Panc1 (cell line): ENCODE measurements around the gene GBA2. TPM values are rescaled to one million over a fixed set of nuclear protein-coding genes. Genes with fewer than 3 reads are reported as not detected.

ENCODE experiments used
- ATAC-seq: fragments of 200-7000 bp; cut with Tn5 transposase; 2 replicates; pipeline ENCODE4 v1.9.1; 2020; ENCODE audit warnings: mild to moderate bottlenecking, moderate library complexity
- BruUV-seq: library from RNA; stranded (reverse); fragments of 400-500 nt; replicated peaks from 2 replicates; lab custom pipeline; 2021; lab: Mats Ljungman, UMichigan
- CTCF ChIA-PET: fragments of 300-600 bp; sonication (Branson Sonifier 250); formaldehyde crosslinking; loops from one replicate; lab custom pipeline; 2022; ENCODE audit warnings: antibody characterized with exemption; lab: Charles Lee
- POLR2A ChIA-PET: fragments of 300-600 bp; sonication (Branson Sonifier 250); formaldehyde crosslinking; loops from one replicate; lab custom pipeline; 2022; ENCODE audit warnings: antibody characterized with exemption; lab: Charles Lee
- DNase-seq: peaks from one replicate; pipeline ENCODE4 v3.0.0-alpha.2; 2010; ENCODE audit warnings: low read depth, low spot score
- H3K27ac ChIP-seq: 2 replicates; pipeline ENCODE4 v1.5.1; 2011; ENCODE audit warnings: mild to moderate bottlenecking, low read length, inconsistent platforms
- H3K27me3 ChIP-seq: fragments of 200-500 bp; sonication (Bioruptor generic); 2 replicates; pipeline ENCODE4 v1.6.0; 2014; ENCODE audit warnings: low read length, inconsistent platforms; ENCODE audit not compliant: control insufficient read depth, insufficient read depth
- H3K36me3 ChIP-seq: fragments of 200-500 bp; sonication (Bioruptor generic); 2 replicates; pipeline ENCODE4 v1.5.1; 2014; ENCODE audit warnings: inconsistent platforms, mild to moderate bottlenecking, low read length, moderate library complexity; ENCODE audit not compliant: control insufficient read depth, insufficient read depth
- H3K4me1 ChIP-seq: 2 replicates; pipeline ENCODE4 v1.5.1; 2011; ENCODE audit warnings: inconsistent platforms, mild to moderate bottlenecking, low read length, moderate library complexity; ENCODE audit not compliant: control insufficient read depth, insufficient read depth
- H3K4me3 ChIP-seq, 2 experiments: 2 replicates each; pipeline ENCODE4 v1.5.1; 2011 to 2012; ENCODE audit warnings: low read depth in 2 of 2, low read length in 2 of 2, mild to moderate bottlenecking in 2 of 2, inconsistent platforms in 1 of 2, moderate library complexity in 1 of 2
- H3K9me3 ChIP-seq: fragments of 200-500 bp; sonication (Bioruptor generic); 2 replicates; pipeline ENCODE4 v1.5.1; 2014; ENCODE audit warnings: low read depth, mild to moderate bottlenecking, inconsistent platforms, low read length, moderate library complexity; ENCODE audit not compliant: control insufficient read depth, insufficient read depth
- CTCF ChIP-seq: fragments of 450-650 bp; IDR thresholded peaks from 2 replicates; pipeline ENCODE4 v1.5.1; 2017; ENCODE audit warnings: mild to moderate bottlenecking
- POLR2AphosphoS5 ChIP-seq: IDR thresholded peaks from 2 replicates; pipeline ENCODE4 v1.6.1; 2012; ENCODE audit warnings: mild to moderate bottlenecking, low read depth, low read length, moderate library complexity
- REST ChIP-seq, 2 experiments: IDR thresholded peaks; 2 replicates each; pipeline ENCODE4 v1.6.1; 2011 to 2012; ENCODE audit warnings: low read depth in 2 of 2, control low read depth in 1 of 2, low read length in 1 of 2, mild to moderate bottlenecking in 1 of 2, moderate library complexity in 1 of 2; ENCODE audit not compliant: insufficient read depth in 1 of 2
- SIN3A ChIP-seq: IDR thresholded peaks from 2 replicates; pipeline ENCODE4 v1.6.1; 2012; ENCODE audit warnings: low read depth, mild to moderate bottlenecking, low read length, moderate library complexity, borderline replicate concordance; ENCODE audit not compliant: insufficient read depth
- TCF7L2 ChIP-seq: IDR thresholded peaks from 2 replicates; pipeline ENCODE4 v1.6.1; 2011; ENCODE audit warnings: mild to moderate bottlenecking, low read depth, low read length, inconsistent platforms
- in situ Hi-C: cut with HindIII; loops from 2 replicates; pipeline ENCODE4 v1.10.0; 2016; ENCODE audit warnings: low sequenced_read_pairs, low pct_unique_long_range_greater_than_20kb
- intact Hi-C: fragments of 100-400 bp; cut with micrococcal nuclease; formaldehyde crosslinking; loops from one replicate; pipeline ENCODE4 v1.10.0; 2022; ENCODE audit not compliant: unreplicated experiment
- total RNA-seq: library from RNA; stranded (reverse); gene quantifications from one replicate; pipeline ENCODE4 v1.2.1, GENCODE V29; 2021; ENCODE audit not compliant: unreplicated experiment

GBA2 gene
- total RNA-seq, 1 experiment from 2014 or later: 109 TPM

GRCh38 chr9:35763181-35763580 lies 14.2 kb upstream of the GBA2 start:
- ATAC-seq: no peak
- CTCF ChIA-PET: no interaction called here
- H3K36me3 ChIP-seq: no peaks in the 10 kb centered on the region
- H3K4me3 ChIP-seq: no peak overlapping the region
- no peak for DNase-seq
- in situ Hi-C loops: no loop called here
- POLR2A ChIA-PET: interaction anchor here (0.6 to 0.7 kb wide), 2 partner anchors 31 to 178 kb away, joined by 5 to 7 read pairs; partner anchors contain the start of gene CREB3
- intact Hi-C loops: no loop called here
- no peak for TF ChIP-seq SIN3A
- no peak for TF ChIP-seq TCF7L2
- no peak for TF ChIP-seq REST (IDR thresholded peaks at IDR 0.05; ENCODE audit: insufficient read depth in 1 of 2, low read depth in 2 of 2, low read length in 1 of 2)
- no peak for TF ChIP-seq POLR2AphosphoS5
- no peak for TF ChIP-seq CTCF
- H3K27me3 ChIP-seq: no peaks in the 10 kb centered on the region
- no peaks in the 10 kb centered on the region for H3K9me3 ChIP-seq
- peaks cover 18% of the 10 kb centered on the region for H3K4me1 ChIP-seq
- BruUV-seq: no TSS peak
- no peak overlapping the region for H3K27ac ChIP-seq

- Histone ChIP-seq H3K4me3 (no peak overlapping the region), H3K4me1 (peaks cover 22% of the 10 kb centered on the region), H3K27ac (no peak overlapping the region; the same call in 1 of the 2 replicates), H3K36me3 (no peaks in the 10 kb centered on the region), H3K27me3 (no peaks in the 10 kb centered on the region), H3K9me3 (no peaks in the 10 kb centered on the region)
- BruUV-seq: no TSS peak
- no peak for TF ChIP-seq CTCF
- no peak for TF ChIP-seq POLR2AphosphoS5
- no peak for TF ChIP-seq REST (IDR thresholded peaks at IDR 0.05; ENCODE audit: insufficient read depth in 1 of 2, low read depth in 2 of 2, low read length in 1 of 2)
- no peak for TF ChIP-seq SIN3A
- no peak for TF ChIP-seq TCF7L2
- in situ Hi-C loops (no loop called here), intact Hi-C loops (no loop called here)
- CTCF ChIA-PET: no interaction called here
- POLR2A ChIA-PET: no interaction called here
- ATAC-seq (no peak), DNase-seq (no peak)
Measured at GRCh38 chr9:35760651-35761050, 11.6 kb upstream of the GBA2 start.
